ENCODE data around the gene NEGR1.

NEGR1 gene

DNA sequence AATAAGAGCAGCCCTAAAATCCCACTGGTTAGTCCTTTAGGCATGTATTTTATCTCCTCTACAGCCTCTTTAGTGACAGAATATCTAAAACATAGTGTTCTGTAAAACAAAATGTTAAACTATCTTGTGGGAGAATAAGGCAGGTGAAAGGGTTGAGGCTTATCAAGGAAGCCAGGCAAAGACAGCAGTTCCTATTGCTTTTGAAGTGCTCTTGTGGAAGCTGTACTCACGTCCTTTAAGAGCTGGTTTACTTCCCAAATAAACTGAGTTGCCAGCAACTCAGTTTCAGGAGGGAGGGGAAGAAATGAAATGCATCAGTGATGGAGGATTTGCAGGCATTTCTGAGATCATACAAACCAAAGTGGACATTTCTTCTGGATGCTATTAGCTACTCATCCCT lies 671.9 kb downstream of the NEGR1 start:
- TF ChIP-seq, protein P1, sequence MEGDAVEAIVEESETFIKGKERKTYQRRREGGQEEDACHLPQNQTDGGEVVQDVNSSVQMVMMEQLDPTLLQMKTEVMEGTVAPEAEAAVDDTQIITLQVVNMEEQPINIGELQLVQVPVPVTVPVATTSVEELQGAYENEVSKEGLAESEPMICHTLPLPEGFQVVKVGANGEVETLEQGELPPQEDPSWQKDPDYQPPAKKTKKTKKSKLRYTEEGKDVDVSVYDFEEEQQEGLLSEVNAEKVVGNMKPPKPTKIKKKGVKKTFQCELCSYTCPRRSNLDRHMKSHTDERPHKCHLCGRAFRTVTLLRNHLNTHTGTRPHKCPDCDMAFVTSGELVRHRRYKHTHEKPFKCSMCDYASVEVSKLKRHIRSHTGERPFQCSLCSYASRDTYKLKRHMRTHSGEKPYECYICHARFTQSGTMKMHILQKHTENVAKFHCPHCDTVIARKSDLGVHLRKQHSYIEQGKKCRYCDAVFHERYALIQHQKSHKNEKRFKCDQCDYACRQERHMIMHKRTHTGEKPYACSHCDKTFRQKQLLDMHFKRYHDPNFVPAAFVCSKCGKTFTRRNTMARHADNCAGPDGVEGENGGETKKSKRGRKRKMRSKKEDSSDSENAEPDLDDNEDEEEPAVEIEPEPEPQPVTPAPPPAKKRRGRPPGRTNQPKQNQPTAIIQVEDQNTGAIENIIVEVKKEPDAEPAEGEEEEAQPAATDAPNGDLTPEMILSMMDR (IDR thresholded peaks at IDR 0.05; ENCODE audit: borderline replicate concordance, insufficient read depth, low read depth, low read length) = no peak
- H3K4me3 ChIP-seq (ENCODE audit: low read depth, low read length) = no peak overlapping the region

DNA sequence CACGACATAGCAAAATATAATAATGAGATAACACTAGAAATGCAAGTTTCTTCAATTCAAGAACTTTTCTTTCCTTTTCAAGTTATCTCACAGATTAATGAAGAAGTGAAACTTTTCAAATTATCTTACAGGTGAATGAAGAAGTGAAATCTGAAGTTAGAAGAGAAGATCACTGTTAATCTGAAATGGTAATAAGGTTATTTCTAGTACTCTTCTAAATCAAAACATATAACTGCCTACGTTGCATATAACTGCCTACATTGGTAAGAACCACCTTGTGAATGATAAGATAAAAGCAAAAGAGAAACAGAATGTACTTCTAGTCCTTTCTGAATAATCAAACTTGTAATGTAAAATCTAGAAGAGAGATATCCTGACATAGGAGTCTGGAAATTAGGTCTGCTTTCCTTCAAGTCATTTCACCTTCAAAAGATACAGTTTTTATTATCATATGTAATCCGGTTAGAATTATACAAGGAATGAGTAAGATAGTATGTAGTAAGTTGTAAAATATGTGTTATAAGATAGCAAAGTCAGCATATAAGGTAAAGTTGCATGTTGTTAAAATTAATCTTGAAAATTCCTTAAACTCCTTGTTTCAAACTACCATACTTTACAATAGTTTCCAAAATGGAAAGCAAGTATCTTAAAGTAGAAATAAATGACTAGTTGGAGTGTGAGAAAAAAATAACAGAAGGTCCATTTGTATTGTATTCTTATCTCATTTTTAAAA lies 679.1 kb downstream of the NEGR1 start:
- no peak overlapping the region for H3K4me3 ChIP-seq (ENCODE audit: low read depth, low read length)
- TF ChIP-seq, protein P1 (IDR thresholded peaks at IDR 0.05; ENCODE audit: borderline replicate concordance, insufficient read depth, low read depth, low read length) = no peak

DNA sequence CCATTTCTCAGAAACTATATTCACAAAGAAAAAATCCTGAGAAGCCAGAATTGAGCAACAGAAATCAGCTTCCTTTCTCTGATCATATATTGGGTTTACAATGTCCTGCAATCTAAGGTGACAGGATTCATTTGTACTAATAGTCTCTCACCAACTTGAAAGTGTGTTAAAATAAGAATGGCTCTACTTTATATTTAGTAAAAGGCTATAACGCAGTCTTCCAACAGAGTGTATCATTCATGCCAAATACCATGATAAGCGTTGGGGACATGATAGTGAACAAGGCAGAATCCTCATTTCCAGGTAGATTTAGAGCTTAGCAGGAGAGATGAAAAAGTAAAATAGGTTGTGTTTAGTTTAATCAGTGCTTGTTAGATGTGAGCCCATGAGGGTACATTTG lies 682.3 kb downstream of the NEGR1 start:
- TF ChIP-seq, protein P1 (IDR thresholded peaks at IDR 0.05; ENCODE audit: borderline replicate concordance, insufficient read depth, low read depth, low read length) = no peak

DNA sequence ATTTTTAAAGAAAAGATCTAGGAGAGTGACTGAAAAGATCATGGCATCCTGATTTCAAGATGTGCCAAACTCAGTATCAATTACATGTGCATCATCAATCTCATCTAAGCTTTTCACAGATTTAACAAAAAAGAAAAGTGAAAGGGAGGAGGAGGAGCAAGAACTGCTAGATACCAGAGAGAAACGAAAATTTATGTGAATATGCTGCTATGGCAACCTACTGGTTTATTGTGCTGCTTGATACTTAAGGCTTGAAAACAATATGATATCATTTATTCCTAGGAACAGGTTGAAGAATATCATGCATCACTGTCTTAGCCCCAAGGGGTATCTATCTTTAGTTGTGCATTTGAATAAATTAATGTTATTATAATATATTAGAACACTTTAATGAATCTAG lies 683.0 kb downstream of the NEGR1 start:
- TF ChIP-seq, protein P1 (IDR thresholded peaks at IDR 0.05; ENCODE audit: borderline replicate concordance, insufficient read depth, low read depth, low read length) = no peak

More for the DNA sequence above, 682.3 kb downstream of the NEGR1 start:
- H3K4me3 ChIP-seq (ENCODE audit: low read depth, low read length) = no peak overlapping the region

DNA sequence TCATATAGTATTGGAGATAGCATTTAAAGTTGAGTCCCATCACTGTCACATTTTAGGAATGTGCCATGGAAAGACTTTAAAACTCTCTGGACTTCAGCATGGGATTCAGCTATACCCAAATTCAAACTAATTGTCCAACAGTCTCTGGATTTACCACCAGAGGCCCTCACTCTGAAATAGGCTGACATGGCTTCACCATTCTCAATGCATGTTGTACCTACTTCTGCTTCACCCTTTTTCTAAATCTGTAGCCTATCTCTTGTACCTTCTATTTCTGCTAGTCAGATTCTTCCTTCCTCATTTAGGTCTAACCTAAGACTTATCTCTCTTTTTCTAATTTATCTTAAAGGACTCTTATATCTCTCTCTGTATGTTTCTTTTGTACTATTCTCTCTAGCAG lies 688.8 kb downstream of the NEGR1 start:
- TF ChIP-seq, protein P1 (IDR thresholded peaks at IDR 0.05; ENCODE audit: borderline replicate concordance, insufficient read depth, low read depth, low read length) = no peak
- H3K4me3 ChIP-seq (ENCODE audit: low read depth, low read length) = no peak overlapping the region

More for the DNA sequence above, 683.0 kb downstream of the NEGR1 start:
- H3K4me3 ChIP-seq (ENCODE audit: low read depth, low read length) = no peak overlapping the region

DNA sequence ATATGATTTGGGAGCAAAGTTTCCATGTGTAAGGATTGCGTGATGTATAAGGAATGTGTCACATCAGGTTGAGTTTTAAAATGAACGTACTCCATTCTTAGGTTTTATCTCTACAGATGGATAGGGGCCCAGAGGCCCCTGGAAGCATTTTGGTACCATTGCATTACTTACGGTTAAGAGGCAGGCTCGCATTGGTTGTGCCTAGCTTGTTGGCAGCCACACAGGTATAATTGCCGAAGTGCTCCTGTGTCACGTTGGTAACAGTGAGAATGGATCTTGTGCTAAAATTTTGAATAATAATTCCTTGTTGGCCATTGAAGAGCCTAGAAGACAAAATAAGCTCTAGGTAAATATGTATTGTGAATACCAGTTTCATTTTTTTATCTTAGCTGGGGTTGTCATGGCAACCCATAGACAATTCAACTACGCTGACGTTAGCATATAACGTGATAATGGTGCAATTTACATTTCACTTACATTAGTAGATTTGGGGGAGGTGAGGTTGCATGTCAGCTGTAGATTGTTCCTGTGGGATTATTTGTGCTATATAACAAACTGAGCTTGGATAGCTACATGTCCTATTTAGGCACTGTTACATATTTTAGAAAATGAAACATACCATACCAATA lies 689.6 kb downstream of the NEGR1 start:
- TF ChIP-seq, protein P1 (IDR thresholded peaks at IDR 0.05; ENCODE audit: borderline replicate concordance, insufficient read depth, low read depth, low read length) = no peak
- H3K4me3 ChIP-seq (ENCODE audit: low read depth, low read length) = no peak overlapping the region

DNA sequence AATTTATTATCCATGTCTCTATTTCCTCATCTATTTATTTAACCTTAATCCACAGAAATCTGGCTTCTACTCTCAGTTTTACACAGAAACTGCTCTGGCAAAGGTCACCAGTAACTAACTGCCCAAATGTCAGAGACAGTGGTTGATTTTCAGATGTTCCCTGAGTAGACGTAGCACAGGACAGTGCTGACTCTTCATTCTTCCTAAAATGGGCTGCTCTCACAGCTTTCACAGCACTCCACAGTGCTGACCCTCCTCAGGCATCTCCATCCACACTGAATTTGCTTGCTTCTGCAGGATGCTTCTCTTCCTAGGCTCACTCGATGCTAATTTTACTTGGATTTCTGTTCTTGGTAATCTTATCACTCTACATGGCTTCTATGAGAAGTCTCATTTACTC lies 693.3 kb downstream of the NEGR1 start:
- no peak overlapping the region for H3K4me3 ChIP-seq (ENCODE audit: low read depth, low read length)
- TF ChIP-seq, protein P1 (IDR thresholded peaks at IDR 0.05; ENCODE audit: borderline replicate concordance, insufficient read depth, low read depth, low read length) = no peak
